ENCODE data around the gene TPRG1L. TPM values are rescaled to one million over a fixed set of nuclear protein-coding genes. Genes with fewer than 3 reads are reported as not detected.

TPRG1L gene
- total RNA-seq, 1 experiment from 2014 or later: 21.9 TPM

- Mint-ChIP-seq H3K36me3 (ENCODE audit: insufficient read depth, unreplicated experiment) (no peaks in the 10 kb centered on the region), H3K4me3 (ENCODE audit: unreplicated experiment) (no peak overlapping the region), H3K27me3 (ENCODE audit: insufficient read depth, unreplicated experiment) (no peaks in the 10 kb centered on the region), H3K4me1 (ENCODE audit: insufficient read depth, unreplicated experiment) (no peaks in the 10 kb centered on the region), H3K9me3 (ENCODE audit: unreplicated experiment) (peaks cover 9% of the 10 kb centered on the region), H3K27ac (ENCODE audit: low read depth, unreplicated experiment) (no peak overlapping the region)
- DNase-seq (ENCODE audit: unreplicated experiment): no peak
- intact Hi-C loops (cut with micrococcal nuclease): no loop called here
- BruUV-seq (replicated peaks): no TSS peak
- no peak for TF ChIP-seq CTCF (IDR thresholded peaks at IDR 0.05; ENCODE audit: unreplicated experiment)
- ChIA-PET CTCF (interaction anchor here (0.7 to 0.9 kb wide), 3 partner anchors 11 to 1344 kb away, joined by 3 to 5 read pairs (median 4); no protein-coding TSS in a partner anchor), POLR2A (interaction anchor here (0.7 kb wide), 1 partner anchor 57 kb away, joined by 4 read pairs; no protein-coding TSS in a partner anchor)
Observed at GRCh38 chr1:3577711-3578432, 46.9 kb upstream of the TPRG1L start.

DNA sequence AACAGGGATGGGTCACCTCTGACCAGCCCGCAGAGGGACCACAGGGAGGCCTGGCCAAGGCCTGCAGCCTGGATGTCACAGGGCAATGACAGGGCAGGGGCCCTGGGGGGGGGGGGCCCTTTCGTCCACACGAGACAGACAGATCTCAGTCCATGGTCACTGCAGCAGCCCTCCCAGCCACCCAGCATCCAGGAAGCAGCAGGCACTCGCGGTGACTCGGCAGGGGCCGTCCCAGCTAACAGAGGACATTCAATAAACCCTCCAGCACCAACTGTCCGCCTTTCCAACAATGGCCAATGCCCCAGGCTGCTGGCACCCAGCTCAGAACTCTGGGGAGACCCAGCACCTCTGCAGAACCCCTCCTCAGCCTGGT, 46.4 kb upstream of the TPRG1L start:
- intact Hi-C loops (cut with micrococcal nuclease): no loop called here
- BruUV-seq (replicated peaks): no TSS peak
- no peak overlapping the region for H3K4me3 Mint-ChIP-seq (ENCODE audit: unreplicated experiment)
- H3K27ac Mint-ChIP-seq (ENCODE audit: low read depth, unreplicated experiment): no peak overlapping the region
- no peak for DNase-seq (ENCODE audit: unreplicated experiment)
- TF ChIP-seq CTCF (IDR thresholded peaks at IDR 0.05; ENCODE audit: unreplicated experiment): no peak
- ChIA-PET CTCF (interaction anchor here (0.6 kb wide), 1 partner anchor 302 kb away, joined by 3 read pairs; no protein-coding TSS in a partner anchor), POLR2A (interaction anchor here (0.6 to 0.7 kb wide), 2 partner anchors 23 to 57 kb away, joined by 3 to 4 read pairs; no protein-coding TSS in a partner anchor)
- no peaks in the 10 kb centered on the region for H3K4me1 Mint-ChIP-seq (ENCODE audit: insufficient read depth, unreplicated experiment)
- no peaks in the 10 kb centered on the region for H3K36me3 Mint-ChIP-seq (ENCODE audit: insufficient read depth, unreplicated experiment)
- H3K9me3 Mint-ChIP-seq (ENCODE audit: unreplicated experiment): peaks cover 9% of the 10 kb centered on the region
- no peaks in the 10 kb centered on the region for H3K27me3 Mint-ChIP-seq (ENCODE audit: insufficient read depth, unreplicated experiment)

DNA sequence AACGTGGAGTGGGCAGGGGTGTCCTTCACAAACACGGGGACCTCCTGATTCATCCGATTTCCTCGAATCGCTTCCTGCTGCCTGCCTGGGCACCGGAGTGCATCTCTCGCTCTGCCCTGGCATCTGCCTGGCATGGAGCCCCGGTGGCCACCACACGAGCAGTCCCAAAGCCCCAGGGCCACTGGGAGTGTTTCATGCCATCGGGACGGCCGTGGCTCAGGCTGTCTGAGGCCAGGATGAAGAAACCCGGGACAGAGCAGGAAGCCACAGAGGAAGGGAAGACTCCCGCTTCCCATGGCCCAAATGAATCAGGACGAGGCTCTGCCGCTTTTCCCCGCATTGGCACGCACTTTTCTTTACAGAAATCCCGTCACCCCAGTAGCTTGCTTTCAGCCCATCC, 45.9 kb upstream of the TPRG1L start:
- BruUV-seq (replicated peaks): no TSS peak
- POLR2A ChIA-PET: interaction anchor here (0.6 to 0.7 kb wide), 3 partner anchors 23 to 913 kb away, joined by 3 read pairs; no protein-coding TSS in a partner anchor
- intact Hi-C loops (cut with micrococcal nuclease): no loop called here
- DNase-seq (ENCODE audit: unreplicated experiment): no peak
- CTCF ChIA-PET: interaction anchor here (0.6 to 1.0 kb wide), 2 partner anchors 36 to 302 kb away, joined by 3 read pairs; no protein-coding TSS in a partner anchor
- Mint-ChIP-seq H3K9me3 (ENCODE audit: unreplicated experiment) (peaks cover 9% of the 10 kb centered on the region), H3K36me3 (ENCODE audit: insufficient read depth, unreplicated experiment) (no peaks in the 10 kb centered on the region), H3K27ac (ENCODE audit: low read depth, unreplicated experiment) (no peak overlapping the region), H3K4me3 (ENCODE audit: unreplicated experiment) (no peak overlapping the region), H3K27me3 (ENCODE audit: insufficient read depth, unreplicated experiment) (no peaks in the 10 kb centered on the region), H3K4me1 (ENCODE audit: insufficient read depth, unreplicated experiment) (no peaks in the 10 kb centered on the region)
- TF ChIP-seq CTCF (IDR thresholded peaks at IDR 0.05; ENCODE audit: unreplicated experiment): no peak

- Mint-ChIP-seq H3K4me3 (ENCODE audit: unreplicated experiment) (no peak overlapping the region), H3K9me3 (ENCODE audit: unreplicated experiment) (peaks cover 9% of the 10 kb centered on the region), H3K27me3 (ENCODE audit: insufficient read depth, unreplicated experiment) (no peaks in the 10 kb centered on the region), H3K4me1 (ENCODE audit: insufficient read depth, unreplicated experiment) (no peaks in the 10 kb centered on the region), H3K36me3 (ENCODE audit: insufficient read depth, unreplicated experiment) (no peaks in the 10 kb centered on the region), H3K27ac (ENCODE audit: low read depth, unreplicated experiment) (no peak overlapping the region)
- no peak for TF ChIP-seq CTCF (IDR thresholded peaks at IDR 0.05; ENCODE audit: unreplicated experiment)
- ChIA-PET POLR2A (interaction anchor here (0.6 to 0.7 kb wide), 2 partner anchors 77 to 912 kb away, joined by 3 read pairs; no protein-coding TSS in a partner anchor), CTCF (interaction anchor here (1.0 kb wide), 1 partner anchor 36 kb away, joined by 3 read pairs; no protein-coding TSS in a partner anchor)
- intact Hi-C loops (cut with micrococcal nuclease): no loop called here
- no TSS peak for BruUV-seq (replicated peaks)
- no peak for DNase-seq (ENCODE audit: unreplicated experiment)
Observed at GRCh38 chr1:3579626-3580025, 45.2 kb upstream of the TPRG1L start.

Data from MCF 10A (cell line).